Left colon (tissue), 2 donors: ENCODE data around the gene CCDC18. TPM values are rescaled to one million over a fixed set of nuclear protein-coding genes. Genes with fewer than 3 reads are reported as not detected.
"Not testable (repeated sequence)": the region's sequence is repeated elsewhere in the genome, so short reads cannot be mapped to it uniquely, and the experiment has no call there.

Source experiments
- ATAC-seq: fragments of 200-7000 bp; cut with Tn5 transposase; one replicate; pipeline ENCODE4 v1.9.1; 2020; ENCODE audit warnings: mild to moderate bottlenecking, moderate library complexity
- DNase-seq, 2 donors: peaks; one replicate each; pipeline ENCODE4 v3.0.0-alpha.2; 2020
- intact Hi-C, 2 donors: fragments of 100-400 bp; cut with DNase I in 1 of 2; cut with micrococcal nuclease in 1 of 2; formaldehyde crosslinking; loops; one replicate each; pipeline versions ENCODE4 v1.11.2 to v1.14.0; 2022; cut with DNase I, micrococcal nuclease
- total RNA-seq, 2 donors: library from RNA; stranded (reverse); fragmentation: NEBNext Ultra II Directional; extraction: Animal tissue kit (Norgen Biotek cat#: 25700); gene quantifications; one replicate each; pipeline ENCODE4 v1.2.1, GENCODE V29; 2021
- donor health status: DM: no; HTN: no; CAD: no.
- donor health status: DM: yes; HTN: yes; CAD: no.

The CCDC18 gene
- total RNA-seq, 2 donors from 2014 or later = 4.5 to 6.1 TPM

DNA sequence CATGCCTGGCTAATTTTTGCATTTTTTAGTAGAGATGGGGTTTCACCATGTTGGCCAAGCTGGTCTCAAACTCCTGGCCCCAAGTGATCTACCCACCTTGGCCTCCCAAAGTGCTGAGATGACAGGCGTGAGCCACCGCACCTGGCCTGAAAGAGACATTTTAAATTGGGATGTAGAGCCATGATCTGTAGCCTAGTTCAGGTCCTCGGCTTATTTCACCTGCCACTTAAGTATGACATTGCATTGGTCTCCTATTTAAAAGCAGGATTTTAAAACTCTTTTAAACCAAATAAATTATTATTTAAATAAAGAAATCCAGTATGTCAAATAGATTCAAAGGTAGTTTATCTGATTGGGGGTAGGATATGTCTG is 94.7 kb downstream of the CCDC18 start:
- ATAC-seq, DNase-seq, intact Hi-C loops: not testable (repeated sequence)

GRCh38 chr1:93275634-93276295 is 95.2 kb downstream of the CCDC18 start:
- no peak for ATAC-seq
- intact Hi-C loops = no loop called here
- no peak for DNase-seq

- DNase-seq, intact Hi-C loops, ATAC-seq: not testable (repeated sequence)
Measured at GRCh38 chr1:93277530-93277929, 97.0 kb downstream of the CCDC18 start.

DNA sequence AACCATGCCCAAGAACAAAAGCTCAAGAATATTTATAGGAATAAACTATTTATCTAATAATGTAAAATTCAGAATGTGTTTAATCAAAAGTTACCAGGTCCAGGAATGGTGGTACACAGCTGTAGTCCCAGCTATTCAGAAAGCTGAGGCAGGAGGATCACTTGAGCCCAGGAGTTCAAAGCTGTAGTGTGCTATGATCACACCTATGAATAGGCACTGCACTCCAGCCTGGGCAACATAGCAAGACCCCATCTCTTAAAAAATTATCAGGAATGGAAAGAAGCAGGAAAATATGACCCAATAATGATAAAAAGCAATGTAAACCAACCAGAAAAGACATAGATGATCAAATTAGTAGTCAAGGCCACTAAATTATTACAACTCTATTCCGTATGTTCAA is 103.0 kb downstream of the CCDC18 start:
- ATAC-seq = no peak
- no peak for DNase-seq
- intact Hi-C loops = no loop called here

- intact Hi-C loops = no loop called here
- ATAC-seq = no peak
- no peak for DNase-seq
Measured at GRCh38 chr1:93288558-93288957, 108.0 kb downstream of the CCDC18 start.

DNA sequence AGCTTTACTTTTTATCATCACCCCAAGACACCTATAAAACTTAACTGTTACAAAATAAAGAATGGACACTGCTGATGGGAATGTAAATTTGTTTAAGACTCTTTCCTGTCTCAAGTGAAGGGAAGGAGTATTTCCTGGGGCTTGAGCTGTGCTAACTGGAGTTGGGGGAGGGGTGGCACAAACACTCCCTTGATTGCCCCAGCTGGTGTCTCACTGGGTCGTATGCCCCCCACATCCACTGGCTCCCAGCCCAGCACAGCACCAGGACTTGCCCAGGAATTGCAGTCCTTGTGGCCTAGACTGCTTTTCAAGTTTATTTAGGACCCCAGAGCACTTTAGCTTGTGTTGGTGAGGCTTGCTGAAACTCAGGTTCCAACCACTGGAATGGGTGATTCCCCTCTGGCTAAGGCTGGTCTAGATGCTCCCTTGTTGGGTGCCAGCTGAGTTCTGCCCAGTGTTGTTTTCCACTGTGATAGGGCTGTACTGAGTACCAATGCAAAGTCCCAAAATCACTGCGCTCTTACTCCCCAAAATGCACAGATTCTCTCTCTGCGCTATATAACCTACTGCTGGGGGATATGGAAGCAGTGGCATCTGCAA is 116.1 kb downstream of the CCDC18 start:
- no peak for DNase-seq
- intact Hi-C loops = no loop called here
- no peak for ATAC-seq

GRCh38 chr1:93301131-93301530 is 120.6 kb downstream of the CCDC18 start:
- no peak for ATAC-seq
- DNase-seq = no peak
- intact Hi-C loops = no loop called here

DNA sequence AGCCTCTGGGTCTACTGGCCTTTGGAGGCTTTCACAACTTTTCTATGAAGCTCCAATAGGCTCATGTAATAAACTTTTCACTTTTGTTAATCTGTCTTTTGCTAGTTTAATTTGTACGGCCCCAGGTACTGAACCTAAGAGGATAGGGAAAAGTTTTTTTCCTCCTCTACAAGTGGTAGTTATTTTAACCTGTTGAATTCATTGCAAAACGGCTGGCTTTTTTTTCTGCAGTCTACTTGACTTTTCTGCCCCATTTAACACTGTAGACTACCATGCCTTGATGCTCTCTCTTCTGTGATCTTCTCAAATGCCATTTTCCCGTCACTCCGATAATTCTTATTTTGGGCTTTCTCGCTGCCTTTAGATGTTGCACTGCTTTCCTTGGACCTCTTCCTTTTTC is 121.6 kb downstream of the CCDC18 start:
- ATAC-seq (no peak), DNase-seq (no peak)
- intact Hi-C loops = no loop called here

DNA sequence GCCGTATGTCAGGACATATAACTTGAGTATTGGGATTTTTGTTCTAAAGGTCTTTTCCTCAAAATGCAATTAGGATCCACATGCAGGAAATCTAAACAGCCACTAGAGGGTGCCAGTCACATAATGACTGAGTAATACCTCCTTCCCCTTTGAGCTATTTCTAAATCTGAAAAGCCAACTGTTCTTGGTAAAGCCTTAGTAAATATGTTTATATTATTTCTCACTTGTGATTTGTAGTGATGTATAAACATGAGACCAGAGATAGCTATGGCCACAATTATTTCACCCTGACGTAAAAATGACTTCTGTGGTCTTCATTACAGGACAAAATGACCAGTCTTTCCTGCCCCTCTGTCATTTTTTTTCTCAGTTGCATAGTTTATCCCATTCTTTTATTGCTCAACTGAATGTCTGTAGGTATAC is 124.2 kb downstream of the CCDC18 start:
- peak; percentile 64 for ATAC-seq
- peak in 1 of 2 donors; percentile 40 for DNase-seq
- intact Hi-C loops = no loop called here

- no peak for DNase-seq
- intact Hi-C loops = no loop called here
- no peak for ATAC-seq
Measured at GRCh38 chr1:93306920-93307319, 126.4 kb downstream of the CCDC18 start.

- intact Hi-C loops = no loop called here
- ATAC-seq = no peak
- DNase-seq = no peak
Measured at GRCh38 chr1:93313026-93313425, 132.5 kb downstream of the CCDC18 start.

DNA sequence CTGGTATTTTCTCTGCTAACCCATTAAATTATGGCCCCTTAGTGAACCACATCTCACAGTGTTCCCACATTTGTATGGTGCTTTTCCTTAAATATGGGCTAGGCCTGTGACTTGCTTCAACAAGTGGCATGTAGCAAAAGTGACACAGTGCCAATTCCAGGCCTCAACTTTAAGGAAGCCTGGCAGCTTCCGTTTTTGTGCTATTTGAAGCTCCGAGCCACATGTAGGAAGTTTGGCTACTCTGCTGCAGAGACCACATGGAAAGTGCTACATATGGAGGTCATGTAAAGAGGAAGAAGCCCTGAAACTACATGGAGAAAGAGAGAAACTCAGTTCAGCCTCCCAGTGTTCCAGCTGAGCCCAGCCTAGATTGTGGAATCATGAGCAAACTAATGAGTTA is 136.7 kb downstream of the CCDC18 start:
- DNase-seq = peak; percentile 15 to 33
- ATAC-seq = no peak
- intact Hi-C loops = no loop called here

GRCh38 chr1:93317943-93318342 is 137.4 kb downstream of the CCDC18 start:
- intact Hi-C loops = no loop called here
- ATAC-seq (no peak), DNase-seq (no peak)

DNA sequence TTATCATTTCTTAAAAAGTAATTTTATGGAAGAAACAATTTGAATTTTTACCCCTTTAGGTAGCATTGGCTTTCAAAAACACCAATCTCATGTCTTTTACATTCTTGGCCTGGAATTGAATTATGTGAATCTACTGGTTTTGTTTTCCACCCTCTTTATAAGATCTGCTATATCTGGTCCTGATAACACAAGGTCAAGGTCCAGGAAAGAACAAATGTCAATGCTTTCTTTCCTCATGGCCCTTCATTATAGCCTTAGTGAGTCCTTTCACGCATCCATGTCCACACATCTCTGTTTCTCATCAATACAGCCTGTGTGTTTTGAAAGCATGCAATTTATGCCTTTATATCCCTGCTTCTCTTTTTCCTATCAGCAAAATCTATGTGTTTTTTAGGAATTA is 141.2 kb downstream of the CCDC18 start:
- intact Hi-C loops = no loop called here
- DNase-seq (no peak), ATAC-seq (peak; percentile 74)

DNA sequence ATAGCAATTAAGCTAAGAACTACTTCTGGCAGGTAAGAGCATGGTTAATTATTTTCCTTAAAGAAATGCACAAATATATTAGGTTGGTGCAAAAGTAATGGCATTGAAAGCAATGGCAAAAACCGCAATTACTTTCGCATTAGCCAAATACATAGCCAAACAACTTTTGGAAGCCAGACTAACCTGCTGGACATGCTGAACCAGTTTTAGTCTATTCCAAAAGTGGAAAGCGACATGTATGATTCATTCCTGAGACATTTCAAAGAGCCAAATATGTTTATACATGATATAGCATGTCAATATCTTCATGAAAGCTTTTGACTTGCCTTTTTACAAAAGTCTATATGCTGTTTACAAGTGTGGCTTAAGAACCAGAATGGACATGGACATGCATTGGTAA is 141.8 kb downstream of the CCDC18 start:
- no peak for DNase-seq
- ATAC-seq = no peak
- intact Hi-C loops = no loop called here

DNA sequence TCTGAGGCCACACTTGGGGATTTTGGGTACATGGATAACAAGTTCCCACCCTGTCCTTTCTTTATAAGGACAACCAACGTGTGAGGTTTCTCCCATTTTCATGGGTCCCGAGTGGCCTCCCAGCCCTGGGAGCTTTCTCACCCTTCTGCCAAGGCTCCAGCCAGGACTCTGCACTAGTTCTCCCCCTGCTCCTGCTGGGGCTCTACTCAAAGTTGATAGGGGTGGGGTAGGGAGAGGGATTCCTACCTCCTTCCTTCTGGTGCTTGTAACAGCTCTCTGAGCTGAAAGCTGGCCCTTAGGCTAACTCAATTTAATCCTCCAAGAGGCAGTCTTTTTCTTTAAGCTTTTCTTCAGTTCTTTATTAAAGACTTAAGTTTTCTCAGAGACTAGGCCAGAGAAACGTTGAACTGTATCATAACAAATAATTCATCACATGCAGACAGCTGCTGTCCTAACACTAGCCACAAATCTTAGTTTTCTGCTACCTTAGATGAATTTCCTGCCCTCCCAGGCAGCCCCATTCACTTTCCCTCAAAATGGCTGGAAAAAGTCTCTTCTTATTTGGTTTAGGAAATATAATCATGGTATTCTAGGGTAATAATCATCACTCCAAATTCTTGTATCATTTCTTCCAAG is 142.8 kb downstream of the CCDC18 start:
- intact Hi-C loops = no loop called here
- ATAC-seq (no peak), DNase-seq (no peak)

- intact Hi-C loops = no loop called here
- peak; percentile 77 for ATAC-seq
- DNase-seq = peak in 1 of 2 donors; percentile 11
Measured at GRCh38 chr1:93324486-93325464, 144.3 kb downstream of the CCDC18 start.
